Stimulated activated CD4-positive, alpha-beta T cell treated with anti-CD3 and anti-CD28 coated beads, Interleukin-1b, Interleukin-23, amount 100 ng/mL, for 1 hour (primary cell): Measurements from ENCODE around the gene ZMAT1.
"Not testable (repeated sequence)": the region's sequence is repeated elsewhere in the genome, so short reads cannot be mapped to it uniquely, and the experiment has no call there.

Experiments used
- DNase-seq, 2 donors: peaks; one replicate each; pipeline ENCODE4 v3.0.0-alpha.2; 2020; ENCODE audit warnings: low read depth in 2 of 2

Gene ZMAT1

GRCh38 chrX:101931488-101932248 is at the start of gene ZMAT1:
Gene ZMAT1 (minus strand): TSS chrX:101932027. CDS start chrX:101932008, 19 bp downstream.
- peak; percentile 78 to 89 for DNase-seq

DNA sequence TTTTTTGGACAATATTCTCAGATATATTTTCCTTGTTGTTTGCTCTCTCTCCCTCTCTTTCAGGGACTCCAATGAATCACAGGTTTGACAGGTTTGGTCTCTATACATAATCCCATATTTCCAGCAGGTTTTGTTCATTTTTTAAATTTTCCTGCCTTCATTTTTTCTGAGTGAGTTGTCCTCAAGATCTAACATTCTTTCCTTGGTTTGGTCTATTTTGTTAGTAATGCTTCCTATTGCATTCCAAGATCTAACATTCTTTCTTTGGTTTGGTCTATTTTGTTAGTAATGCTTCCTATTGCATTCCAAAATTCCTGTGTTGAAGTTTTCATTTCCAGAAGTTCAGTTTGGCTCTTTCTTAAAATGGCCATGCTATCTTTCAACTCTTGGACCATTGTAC is 45.3 kb upstream of the ZMAT1 start:
- DNase-seq, result no peak

GRCh38 chrX:101973066-101973465 is 41.2 kb upstream of the ZMAT1 start:
- no peak for DNase-seq

DNA sequence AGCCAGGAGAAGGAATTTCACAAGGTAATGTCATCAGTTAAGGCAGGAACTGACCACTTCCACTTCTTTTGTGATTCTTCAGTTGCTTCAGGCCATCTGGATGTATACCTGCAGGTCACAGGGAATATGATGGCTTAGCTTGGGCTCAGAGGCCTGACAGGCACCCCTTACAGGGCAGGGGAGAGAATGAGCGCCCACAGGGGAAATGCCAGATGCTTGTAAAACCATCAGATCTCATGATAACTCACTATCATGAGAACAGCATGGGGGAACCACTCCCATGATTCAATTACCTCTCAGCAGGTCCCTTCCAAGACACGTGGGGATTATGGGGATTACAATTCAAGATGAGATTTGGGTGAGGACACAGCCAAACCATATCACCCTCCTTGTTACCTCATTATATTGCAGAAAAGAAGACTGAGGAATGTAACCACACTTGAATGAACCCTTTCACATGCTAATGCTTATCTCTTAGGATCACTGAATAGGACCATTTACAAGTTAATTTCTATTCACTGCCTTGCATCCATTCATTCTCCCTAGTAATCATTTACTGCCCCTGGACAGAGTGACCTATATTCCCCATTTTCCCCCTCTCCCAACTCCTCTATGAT is 33.2 kb upstream of the ZMAT1 start:
- DNase-seq, result not testable (repeated sequence)

- no peak for DNase-seq
Measured at GRCh38 chrX:101958139-101958538, 26.3 kb upstream of the ZMAT1 start.

GRCh38 chrX:101957174-101957573 is 25.3 kb upstream of the ZMAT1 start:
- DNase-seq, result no peak

- DNase-seq, result no peak
Measured at GRCh38 chrX:101956556-101956955, 24.7 kb upstream of the ZMAT1 start.

- DNase-seq, result no peak
Measured at GRCh38 chrX:101950581-101950980, 18.8 kb upstream of the ZMAT1 start.

DNA sequence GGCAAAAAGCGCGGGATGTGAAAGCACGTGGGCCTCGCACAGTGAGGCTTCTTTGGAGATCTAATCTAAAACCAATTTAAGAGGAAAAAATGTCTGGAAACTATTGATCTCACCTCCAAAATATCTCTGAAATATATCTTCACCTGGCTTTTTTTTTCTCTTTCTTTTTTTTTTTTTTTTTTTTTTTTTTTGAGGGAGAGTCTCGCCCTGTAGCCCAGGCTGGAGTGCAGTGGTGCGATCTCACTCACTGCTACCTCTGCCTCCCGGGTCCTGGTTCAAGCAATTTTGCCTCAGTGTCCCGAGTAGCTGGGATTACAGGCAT is 383 bp upstream of the ZMAT1 start:
- DNase-seq, result no peak

- DNase-seq, result no peak
Measured at GRCh38 chrX:101931136-101931487, 715 bp downstream of the ZMAT1 start.

GRCh38 chrX:101925733-101926132 is 6.1 kb downstream of the ZMAT1 start:
- no peak for DNase-seq

DNA sequence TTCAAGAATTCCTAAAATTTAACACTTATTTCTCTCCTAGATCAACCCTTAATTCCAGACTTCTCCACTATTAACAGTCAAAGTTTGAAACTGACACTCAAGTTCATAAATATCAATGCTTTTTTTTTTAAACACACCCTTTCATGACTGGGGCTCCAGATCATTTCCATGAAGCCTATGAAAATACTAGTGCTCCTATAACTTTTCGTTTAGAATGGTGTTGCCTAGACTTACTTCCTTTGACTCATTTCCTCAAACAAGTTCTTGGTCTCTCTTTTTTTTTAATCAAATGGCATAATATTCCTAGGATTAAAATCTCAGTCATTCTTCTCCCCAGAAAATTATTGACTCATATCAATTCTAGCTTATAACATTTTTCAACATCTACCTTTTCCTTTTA is 13.1 kb downstream of the ZMAT1 start:
- no peak for DNase-seq

DNA sequence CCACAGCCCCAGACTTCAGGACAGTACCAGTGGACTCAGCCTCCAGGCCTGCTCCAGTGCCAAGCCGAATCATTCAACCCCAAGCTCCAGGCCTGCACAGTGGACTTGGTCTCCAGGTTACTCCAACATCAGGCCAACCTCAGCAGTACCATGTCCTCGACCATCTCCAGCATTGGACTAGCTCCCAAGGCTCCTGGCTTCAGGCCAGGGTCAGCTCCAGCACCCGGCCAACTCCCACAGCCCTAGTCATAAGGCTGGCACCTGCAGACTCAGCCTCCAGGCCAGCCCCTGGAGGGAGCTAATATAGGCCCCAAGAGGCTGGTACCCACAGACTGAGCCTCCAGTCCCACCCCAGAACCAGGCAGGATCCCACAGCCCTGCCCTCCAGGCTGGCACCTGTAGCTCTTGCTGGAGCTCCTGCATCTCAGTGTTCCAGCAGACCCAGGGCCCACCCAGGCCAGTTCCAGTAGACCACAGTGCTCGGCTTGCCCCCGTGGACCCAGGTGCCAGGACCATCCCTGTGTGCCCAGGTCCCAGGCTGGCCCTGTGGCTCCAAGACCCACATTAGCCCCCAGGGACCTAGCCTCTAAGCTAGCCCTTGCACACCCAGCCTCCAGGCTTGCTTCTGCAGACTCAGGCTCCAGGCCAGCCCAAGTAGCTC is 25.6 kb downstream of the ZMAT1 start:
- DNase-seq, result no peak

DNA sequence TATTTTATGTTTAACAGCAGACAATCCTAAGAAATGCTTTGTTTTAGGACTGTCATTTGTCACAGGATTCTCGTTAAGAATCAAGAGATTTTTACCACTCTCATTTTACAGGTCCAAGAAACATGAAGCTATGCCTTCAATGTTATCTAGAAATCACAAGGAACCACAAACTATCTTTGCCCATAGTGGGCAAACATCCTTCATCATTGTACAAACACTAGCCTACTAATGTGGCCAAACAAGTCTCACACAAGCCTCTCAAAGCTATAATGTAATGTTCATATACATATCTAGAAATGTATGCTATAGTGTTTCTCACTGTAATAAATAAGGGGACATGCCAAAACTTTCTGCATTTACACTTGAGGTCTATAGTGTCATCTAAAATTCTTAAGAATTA is 26.8 kb downstream of the ZMAT1 start:
- DNase-seq, result no peak
